HG02870 (cell line): ENCODE data around the gene ENGASE.

ENCODE experiments used
- ATAC-seq: cut with Tn5 transposase; IDR thresholded peaks from one replicate; pipeline ENCODE4 v1.9.1; 2021; ENCODE audit warnings: mild to moderate bottlenecking, moderate library complexity; ENCODE audit not compliant: unreplicated experiment

Gene ENGASE

GRCh38 chr17:79135011-79135410 is 60.4 kb downstream of the ENGASE start:
- ATAC-seq = no peak

GRCh38 chr17:79135628-79136405 is 61.2 kb downstream of the ENGASE start:
- ATAC-seq = no peak
